ENCODE data around the gene NTF3.

The NTF3 gene

GRCh38 chr12:5432011-5432400 lies at the start of gene NTF3:
Gene NTF3, plus strand, starts transcription at chr12:5432108. Its CDS starts 217 bp downstream, at chr12:5432325.
- in situ Hi-C loops (cut with HindIII; ENCODE audit: low sequenced_read_pairs): no loop called here

GRCh38 chr12:5384015-5384414 lies 47.9 kb upstream of the NTF3 start:
- in situ Hi-C loops (cut with HindIII; ENCODE audit: low sequenced_read_pairs): no loop called here

- in situ Hi-C loops (cut with HindIII; ENCODE audit: low sequenced_read_pairs): no loop called here
These were observed 43.0 kb upstream of the NTF3 start for GRCh38 chr12:5388581-5389535.

- in situ Hi-C loops (cut with HindIII; ENCODE audit: low sequenced_read_pairs): no loop called here
These were observed 41.6 kb upstream of the NTF3 start for GRCh38 chr12:5390174-5390799.

- in situ Hi-C loops (cut with HindIII; ENCODE audit: low sequenced_read_pairs): no loop called here
These were observed 40.3 kb upstream of the NTF3 start for GRCh38 chr12:5391653-5392052.

GRCh38 chr12:5392961-5393360 lies 38.9 kb upstream of the NTF3 start:
- in situ Hi-C loops (cut with HindIII; ENCODE audit: low sequenced_read_pairs): no loop called here

GRCh38 chr12:5395443-5396271 lies 36.3 kb upstream of the NTF3 start:
- in situ Hi-C loops (cut with HindIII; ENCODE audit: low sequenced_read_pairs): no loop called here

GRCh38 chr12:5396541-5396940 lies 35.4 kb upstream of the NTF3 start:
- in situ Hi-C loops (cut with HindIII; ENCODE audit: low sequenced_read_pairs): no loop called here

GRCh38 chr12:5399266-5399665 lies 32.6 kb upstream of the NTF3 start:
- in situ Hi-C loops (cut with HindIII; ENCODE audit: low sequenced_read_pairs): no loop called here

GRCh38 chr12:5402009-5402935 lies 29.6 kb upstream of the NTF3 start:
- in situ Hi-C loops (cut with HindIII; ENCODE audit: low sequenced_read_pairs): no loop called here

- in situ Hi-C loops (cut with HindIII; ENCODE audit: low sequenced_read_pairs): no loop called here
These were observed 28.5 kb upstream of the NTF3 start for GRCh38 chr12:5403411-5403810.

- in situ Hi-C loops (cut with HindIII; ENCODE audit: low sequenced_read_pairs): no loop called here
These were observed 24.7 kb upstream of the NTF3 start for GRCh38 chr12:5407034-5407856.

- in situ Hi-C loops (cut with HindIII; ENCODE audit: low sequenced_read_pairs): no loop called here
These were observed 22.3 kb upstream of the NTF3 start for GRCh38 chr12:5409619-5410018.

- in situ Hi-C loops (cut with HindIII; ENCODE audit: low sequenced_read_pairs): no loop called here
These were observed 15.3 kb upstream of the NTF3 start for GRCh38 chr12:5416571-5416970.

- in situ Hi-C loops (cut with HindIII; ENCODE audit: low sequenced_read_pairs): no loop called here
These were observed 14.4 kb upstream of the NTF3 start for GRCh38 chr12:5417500-5417899.

GRCh38 chr12:5428332-5429221 lies 3.3 kb upstream of the NTF3 start:
- in situ Hi-C loops (cut with HindIII; ENCODE audit: low sequenced_read_pairs): no loop called here

GRCh38 chr12:5429741-5430557 lies 2.0 kb upstream of the NTF3 start:
- in situ Hi-C loops (cut with HindIII; ENCODE audit: low sequenced_read_pairs): no loop called here

All from endothelial cell of hepatic sinusoid (primary cell).